SK-N-SH (cell line): Measurements from ENCODE around the gene ZNF487.

Source experiments
- CTCF ChIP-seq: fragments of 200-600 bp; sonication (generic); IDR thresholded peaks from 2 replicates; pipeline ENCODE4 v1.6.1; 2017; ENCODE audit warnings: antibody characterized with exemption, mild to moderate bottlenecking, moderate library complexity
- EP300 ChIP-seq, 2 experiments: IDR thresholded peaks; 2 replicates each; pipeline versions ENCODE4 v1.4.0 to v1.6.1; 2012; ENCODE audit warnings: borderline replicate concordance in 1 of 2, low read depth in 1 of 2, low read length in 1 of 2
- MXI1 ChIP-seq: IDR thresholded peaks from 2 replicates; pipeline ENCODE4 v1.6.1; 2012; ENCODE audit warnings: mild to moderate bottlenecking, low read depth, low read length, improper control_type of control experiment
- NFIC ChIP-seq: IDR thresholded peaks from 2 replicates; pipeline ENCODE4 v1.4.0; 2012; ENCODE audit warnings: borderline replicate concordance
- POLR2AphosphoS5 ChIP-seq: IDR thresholded peaks from 2 replicates; pipeline ENCODE4 v1.6.1; 2012; ENCODE audit warnings: low read depth, low read length
- REST ChIP-seq: IDR thresholded peaks from 2 replicates; pipeline ENCODE4 v1.6.1; 2012; ENCODE audit warnings: mild to moderate bottlenecking, low read depth, low read length, moderate library complexity
- SMC3 ChIP-seq: IDR thresholded peaks from 2 replicates; pipeline ENCODE4 v1.6.1; 2012; ENCODE audit warnings: low read depth, low read length, improper control_type of control experiment
- TAF1 ChIP-seq: IDR thresholded peaks from 2 replicates; pipeline ENCODE4 v1.6.1; 2012; ENCODE audit warnings: low read depth, mild to moderate bottlenecking, low read length, moderate library complexity, borderline replicate concordance
- USF2 ChIP-seq: fragments of 150-350 bp; IDR thresholded peaks from 2 replicates; pipeline ENCODE4 v1.6.1; 2017; ENCODE audit warnings: antibody characterized with exemption, low read length, low read depth, borderline replicate concordance

GRCh38 chr10:43482319-43483078 is 45.6 kb downstream of the ZNF487 start:
- no peak for TF ChIP-seq USF2
- TF ChIP-seq CTCF, result no peak
- no peak for TF ChIP-seq NFIC
- TF ChIP-seq MXI1, result no peak
- TF ChIP-seq TAF1, result no peak
- no peak for TF ChIP-seq EP300 (IDR thresholded peaks at IDR 0.05; ENCODE audit: borderline replicate concordance in 1 of 2, low read depth in 1 of 2, low read length in 1 of 2)
- TF ChIP-seq SMC3, result no peak
- no peak for TF ChIP-seq REST
- TF ChIP-seq POLR2AphosphoS5, result no peak
